Activated CD4-positive, alpha-beta T cell treated with anti-CD3 and anti-CD28 coated beads, Interleukin-2, Interleukin-4, amounts not matched to agents 100 ng/mL and 50 ng/mL, durations not matched to agents 16 hours and 8 hours (primary cell): ENCODE measurements around the gene PTPRB.

Experiments
- DNase-seq: peaks from one replicate; pipeline ENCODE4 v3.0.0-alpha.2; 2020; ENCODE audit warnings: low spot score

Gene PTPRB

DNA sequence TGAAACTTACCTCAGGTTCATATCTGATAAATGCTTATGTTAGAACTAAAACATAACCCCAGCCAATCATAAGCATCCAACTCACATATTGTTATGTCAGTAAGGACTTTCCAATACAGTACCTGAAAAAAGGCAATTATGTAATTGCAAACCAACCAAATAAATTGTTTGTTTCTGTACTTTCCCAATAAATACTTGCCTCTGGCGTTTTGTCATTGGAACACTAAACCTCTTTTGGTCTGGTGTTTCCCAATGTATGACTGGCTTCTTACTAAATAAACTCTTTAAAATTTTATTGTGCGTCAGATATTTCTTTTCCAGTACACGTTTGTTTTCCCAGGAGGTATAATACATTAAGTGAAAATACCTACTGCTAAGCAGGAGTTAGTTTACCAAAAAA, 6.7 kb upstream of the PTPRB start:
- DNase-seq = no peak

DNA sequence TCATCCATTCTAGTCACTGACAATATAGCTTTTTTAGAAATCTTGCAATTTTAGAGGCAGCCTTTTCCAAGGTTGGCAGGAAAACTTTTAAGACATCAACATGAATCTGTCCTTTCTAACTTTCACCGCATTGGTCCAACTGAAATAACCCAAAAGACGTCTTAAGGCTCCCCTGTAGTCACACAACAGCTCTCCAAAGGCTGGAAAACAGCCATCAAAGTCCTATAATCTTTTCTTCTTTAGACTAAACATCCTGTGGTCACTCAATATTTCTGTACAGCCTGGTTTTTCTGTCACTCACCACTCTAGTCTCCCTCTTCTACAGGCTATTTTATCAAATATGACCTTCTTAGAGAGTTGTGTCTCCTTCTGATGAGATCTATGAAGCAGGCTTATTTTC, 4.5 kb upstream of the PTPRB start:
- no peak for DNase-seq

DNA sequence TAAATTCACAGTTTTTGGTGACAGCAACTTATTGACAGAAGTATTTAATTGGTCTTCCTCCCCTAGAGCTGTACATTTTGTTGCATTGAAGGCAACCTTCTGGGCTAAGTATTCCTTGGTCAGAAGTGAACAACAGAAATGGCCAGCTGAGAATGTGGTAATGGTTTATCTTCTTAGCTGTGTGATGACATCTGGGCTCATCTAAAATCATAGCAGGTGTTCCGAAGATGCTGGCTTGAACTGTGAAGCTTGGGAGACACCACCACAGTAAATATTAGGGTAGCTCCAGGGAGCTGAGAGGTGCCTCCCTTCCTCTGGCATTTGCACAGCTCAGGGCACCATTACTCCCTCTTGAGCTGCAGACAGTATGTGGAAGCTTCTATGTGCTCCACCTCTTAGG, 3.7 kb upstream of the PTPRB start:
- DNase-seq = no peak

DNA sequence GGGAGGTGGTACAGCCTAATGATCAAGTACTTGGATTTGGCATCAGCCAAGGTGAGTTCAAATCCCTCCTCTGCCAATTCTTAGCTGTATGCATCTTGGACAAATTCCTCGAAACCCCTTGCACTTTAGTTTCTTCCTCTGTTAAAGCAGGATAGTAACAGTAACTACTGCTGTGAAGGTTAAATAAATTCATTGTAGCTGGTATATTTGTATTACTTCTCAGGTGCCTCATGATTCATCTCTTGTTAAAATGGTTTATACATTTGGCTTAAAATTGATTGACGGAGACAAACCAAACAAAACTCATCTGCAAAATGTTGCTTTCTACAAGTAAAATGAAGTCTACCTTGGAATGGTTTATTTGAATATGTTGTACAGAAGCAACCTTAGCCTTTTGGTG, 2.3 kb upstream of the PTPRB start:
- no peak for DNase-seq

DNA sequence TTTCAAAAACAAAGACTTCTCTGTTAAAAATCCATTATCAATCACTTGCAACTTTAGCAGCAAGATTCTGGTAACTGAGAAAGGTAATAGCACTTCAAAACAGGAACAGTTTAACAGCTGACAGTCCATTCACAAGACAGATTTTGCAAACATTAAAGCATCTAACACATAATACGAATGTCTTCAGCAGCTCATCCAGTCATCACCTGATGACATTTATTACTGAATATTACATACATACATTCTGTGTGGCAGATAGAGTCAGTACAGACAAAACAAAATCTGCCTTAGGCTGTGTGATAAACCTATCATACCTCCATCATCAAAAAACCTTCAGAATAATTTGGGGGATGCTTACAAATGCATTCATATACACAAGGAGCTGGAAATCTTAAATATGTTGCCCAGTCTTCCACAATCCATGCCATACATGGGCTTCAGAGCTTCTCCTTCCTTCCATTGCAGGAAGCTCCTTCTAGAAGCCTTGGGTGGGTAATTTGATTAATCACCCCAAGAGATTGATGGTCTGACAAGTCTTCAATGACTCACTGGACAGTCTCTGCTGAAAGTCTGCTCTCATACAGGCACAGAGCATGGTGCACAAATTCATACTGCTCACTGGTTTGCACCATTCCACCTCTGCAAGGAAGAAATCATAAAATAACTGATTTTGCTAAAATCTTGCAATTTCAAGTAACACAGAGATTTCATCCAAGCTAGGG, 1.6 kb upstream of the PTPRB start:
- DNase-seq = no peak

DNA sequence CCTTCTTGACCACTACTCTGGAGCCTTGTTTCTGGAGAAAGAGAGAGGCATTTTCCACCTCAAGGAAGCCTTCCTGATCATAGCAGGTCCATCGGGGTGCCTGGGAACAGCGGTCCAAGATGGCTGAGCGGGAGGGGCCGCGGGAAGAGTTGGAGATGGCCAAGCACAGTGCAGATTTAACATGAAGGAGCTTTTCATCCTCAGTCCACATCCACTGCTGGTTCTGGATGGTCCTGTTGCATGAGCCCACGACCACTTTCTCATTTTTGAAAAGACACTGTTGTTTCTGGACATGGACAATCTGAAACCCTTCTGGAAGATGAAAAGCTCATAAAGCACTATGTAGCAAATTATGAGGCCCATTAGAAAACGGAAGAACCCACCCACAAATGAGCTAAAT, 1.5 kb downstream of the PTPRB start:
- no peak for DNase-seq

DNA sequence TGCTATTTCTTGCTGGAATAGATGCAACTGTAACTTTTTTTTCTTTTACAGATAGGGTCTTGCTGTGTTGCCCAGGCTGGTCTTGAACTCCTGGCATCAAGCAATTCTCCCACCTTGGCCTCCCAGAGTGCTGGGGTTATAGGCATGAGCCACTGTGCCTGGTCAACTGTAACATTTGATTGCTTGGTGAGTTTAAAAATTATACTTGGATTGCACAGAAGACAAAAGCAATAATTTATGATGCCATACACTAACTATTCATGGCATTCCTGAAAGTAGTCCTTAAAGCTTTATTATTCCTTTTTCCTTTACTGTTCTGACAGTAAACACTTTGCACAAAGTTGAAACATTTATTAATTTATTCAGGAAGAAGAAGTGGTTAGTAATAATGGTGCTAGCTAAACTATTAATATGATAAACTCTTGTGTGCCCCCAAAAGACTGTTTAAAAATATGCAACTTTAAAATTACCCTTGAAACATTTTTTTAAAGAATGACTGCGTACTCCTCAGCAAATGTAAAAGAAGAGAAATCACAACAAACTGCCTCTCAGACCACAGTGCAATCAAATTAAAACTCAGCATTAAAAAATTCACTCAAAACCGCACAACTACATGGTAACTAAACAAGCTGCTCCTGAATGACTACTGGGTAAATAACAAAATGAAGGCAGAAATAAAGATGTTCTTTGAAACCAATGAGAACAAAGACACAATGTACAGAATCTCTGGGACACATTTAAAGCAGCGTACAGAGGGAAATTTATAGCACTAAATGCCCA, 8.3 kb downstream of the PTPRB start:
- DNase-seq = no peak

DNA sequence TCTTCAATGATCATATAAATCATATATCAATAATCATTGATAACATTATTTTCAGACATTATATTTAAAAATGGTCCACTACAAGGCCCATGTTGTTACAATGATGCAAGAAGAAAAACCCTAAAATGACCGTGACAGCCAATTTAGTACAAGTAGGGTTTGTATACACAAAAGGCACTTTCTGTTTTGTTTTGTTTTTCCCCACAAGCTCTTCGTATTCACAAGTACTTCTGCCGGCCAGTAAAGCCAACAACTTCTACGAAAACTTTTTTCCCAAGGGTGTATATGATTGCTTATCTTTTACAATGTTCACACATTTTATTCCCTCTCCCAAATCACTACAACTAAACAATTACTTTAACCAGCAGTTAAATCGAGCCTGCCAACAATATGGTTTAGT, 9.6 kb downstream of the PTPRB start:
- no peak for DNase-seq

DNA sequence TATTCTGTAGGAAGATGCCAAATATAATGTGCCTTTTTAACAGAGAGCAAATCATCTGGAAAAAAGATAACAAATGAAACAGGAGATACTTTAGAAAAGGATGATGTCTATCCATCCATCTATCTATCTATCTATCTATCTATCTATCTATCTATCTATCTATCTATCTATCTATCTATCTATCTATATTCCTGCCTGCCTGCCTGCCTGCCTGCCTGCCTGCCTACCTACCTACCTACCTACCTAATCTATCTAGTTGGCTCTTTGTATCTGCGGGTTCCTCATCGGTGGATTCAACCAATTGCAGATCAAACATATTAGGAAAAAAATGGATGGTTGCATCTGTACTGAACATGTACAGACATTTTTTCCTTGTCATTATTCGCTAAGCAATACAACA, 11.0 kb downstream of the PTPRB start:
- DNase-seq = no peak

DNA sequence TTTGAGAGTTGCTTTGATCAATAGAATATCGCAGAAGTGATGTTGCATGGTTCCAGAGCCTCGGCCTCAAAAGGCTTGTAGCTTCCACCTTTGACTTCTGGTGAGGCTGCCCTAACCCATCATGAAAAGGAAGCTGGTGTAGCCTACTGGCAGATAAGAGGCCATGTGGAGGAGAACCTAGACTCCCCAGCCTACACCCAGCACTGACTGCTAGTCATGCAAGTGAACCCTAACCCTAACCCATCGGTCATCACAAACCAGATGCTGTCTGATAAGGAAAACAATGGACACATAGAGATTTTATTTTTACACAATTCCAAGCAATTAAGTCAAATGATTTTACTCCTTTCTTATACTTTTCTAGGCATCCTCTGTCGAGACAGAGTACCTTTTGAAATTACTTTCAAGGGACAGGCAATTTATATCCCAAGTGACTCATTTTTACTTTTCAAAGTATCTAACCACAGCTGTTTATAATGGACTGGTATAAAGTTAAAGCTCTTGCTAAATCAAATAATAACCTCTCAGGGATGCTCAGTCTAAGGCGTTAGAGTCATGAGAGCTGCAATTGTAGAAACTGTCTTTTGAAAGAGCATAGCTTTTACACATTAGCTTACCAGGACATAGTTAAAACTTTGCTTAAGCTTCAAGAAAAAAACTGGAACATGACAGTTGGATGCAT, 17.6 kb downstream of the PTPRB start:
- DNase-seq = no peak

DNA sequence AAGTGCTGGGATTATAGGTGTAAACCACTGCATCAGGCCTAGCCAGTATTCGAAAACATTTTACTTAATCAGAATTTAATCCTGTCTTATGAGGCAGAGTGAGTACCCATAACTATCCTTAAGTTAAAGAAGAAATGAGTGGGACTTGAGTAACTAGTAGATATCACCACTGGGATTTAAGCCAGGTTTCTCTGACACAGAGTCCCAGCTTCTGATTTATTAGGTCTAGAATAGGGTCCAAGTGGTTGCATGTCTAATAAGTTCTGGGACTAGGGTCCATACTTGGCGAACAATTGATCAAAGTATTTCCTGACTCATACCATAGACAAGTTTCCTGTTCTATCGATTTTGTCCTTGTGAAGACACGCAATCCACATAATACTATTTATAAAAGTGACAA, 18.9 kb downstream of the PTPRB start:
- no peak for DNase-seq

DNA sequence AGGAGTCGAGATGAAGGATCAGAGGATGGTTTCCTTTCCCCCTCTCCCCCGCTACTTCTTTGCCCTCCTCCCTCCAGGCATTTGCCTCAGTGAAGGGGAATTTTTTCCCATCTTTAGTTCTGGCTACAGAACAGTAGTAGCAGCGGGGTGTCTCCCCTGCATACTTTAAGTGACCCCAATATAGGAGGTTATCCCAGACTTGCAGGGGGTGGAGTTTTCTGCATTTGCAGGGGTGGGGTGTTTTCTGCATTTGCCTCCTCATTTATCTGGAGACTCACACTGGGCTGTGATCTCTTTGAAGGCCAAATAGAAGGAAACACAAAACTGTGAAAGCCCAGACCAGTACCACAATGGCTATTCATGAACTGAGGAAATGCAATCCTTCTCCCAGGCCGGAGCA, 19.8 kb downstream of the PTPRB start:
- no peak for DNase-seq

DNA sequence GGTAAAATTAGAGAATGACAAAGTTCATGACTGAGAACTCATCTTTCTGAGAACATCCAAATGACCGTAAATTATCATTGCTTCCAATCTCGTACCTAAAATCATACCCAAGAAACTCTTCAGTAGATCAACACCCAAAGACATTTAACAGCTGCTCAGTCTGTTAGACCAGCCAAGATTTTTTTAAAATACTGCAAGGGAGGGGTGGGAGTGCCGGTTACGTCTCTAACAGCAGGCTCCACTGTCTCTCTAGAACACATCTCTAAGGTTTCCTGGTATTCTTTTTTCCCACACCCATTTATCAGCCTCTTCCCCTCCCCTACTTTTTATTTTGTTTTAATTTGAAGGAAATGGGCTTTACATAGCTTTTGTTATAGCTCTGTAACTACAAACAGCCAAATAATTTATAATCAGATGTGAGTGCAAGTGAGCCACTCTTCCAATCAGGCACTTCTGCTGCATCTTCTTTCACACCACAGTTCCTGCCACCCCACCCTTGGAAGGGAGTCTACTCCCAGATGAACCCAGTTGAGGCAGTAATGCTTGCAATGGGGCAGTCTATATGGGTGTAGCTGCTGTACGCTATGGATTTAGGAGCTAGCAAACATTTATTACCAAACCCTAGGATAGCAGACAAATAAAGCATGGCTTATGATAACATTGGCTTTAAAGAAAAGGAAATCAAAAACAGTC, 21.9 kb downstream of the PTPRB start:
- DNase-seq = no peak

DNA sequence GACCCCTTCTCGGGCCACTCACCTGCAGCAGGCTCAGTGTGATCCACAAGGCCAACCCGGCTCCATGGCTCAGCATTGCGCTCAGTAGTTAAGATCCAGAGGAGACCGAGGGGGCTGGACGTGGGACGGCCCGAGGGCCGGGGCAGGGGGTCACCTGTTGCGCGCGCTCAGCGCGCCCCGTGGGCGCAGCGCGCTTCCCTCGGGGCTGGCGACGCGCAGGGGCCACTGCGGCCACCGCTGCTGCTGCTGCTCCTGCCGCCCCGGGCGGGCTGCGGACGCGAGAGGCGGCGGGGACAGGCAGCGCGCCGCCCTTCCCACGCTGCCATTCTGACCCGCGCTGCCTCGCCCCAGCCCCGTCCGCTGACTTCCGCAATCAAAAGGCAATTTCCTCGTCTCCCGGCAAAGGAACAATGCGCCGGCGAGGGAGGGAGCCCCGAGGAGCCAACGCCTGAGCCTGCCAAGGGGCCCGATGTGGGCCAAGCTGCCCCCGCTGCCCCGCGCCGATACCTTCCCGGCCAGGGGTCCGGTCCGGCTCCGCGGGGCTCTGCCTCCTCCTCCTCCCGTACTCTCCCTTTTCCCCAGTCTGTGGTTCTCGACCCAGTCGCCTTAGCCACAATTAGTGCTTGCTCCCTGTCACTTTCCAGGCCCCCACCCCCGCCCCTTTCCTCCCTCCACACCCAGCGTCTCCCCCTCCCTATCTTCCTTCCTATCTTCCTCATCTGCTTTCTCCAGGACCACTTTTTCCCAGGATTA, 27.3 kb downstream of the PTPRB start:
- DNase-seq = no peak

DNA sequence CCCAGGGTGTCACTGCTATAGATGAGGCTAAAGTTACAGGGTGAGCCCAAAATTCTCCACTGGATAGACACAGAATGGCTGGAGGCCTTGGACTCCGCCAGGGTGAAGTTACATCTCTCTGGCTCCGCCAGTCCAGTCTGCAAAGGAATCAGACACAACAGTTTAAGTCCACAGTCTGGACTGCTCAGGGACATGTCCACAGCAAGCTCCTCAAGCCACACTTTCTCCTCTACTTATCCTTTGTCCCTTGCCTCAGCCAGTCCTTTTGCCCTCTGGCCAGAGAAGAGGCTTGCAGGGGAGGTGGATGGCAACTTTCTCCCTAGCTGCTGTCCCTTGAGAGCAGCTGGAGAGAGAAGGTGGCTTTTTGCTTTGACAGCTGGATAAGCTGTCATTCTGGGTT, 28.0 kb downstream of the PTPRB start:
- DNase-seq = no peak

DNA sequence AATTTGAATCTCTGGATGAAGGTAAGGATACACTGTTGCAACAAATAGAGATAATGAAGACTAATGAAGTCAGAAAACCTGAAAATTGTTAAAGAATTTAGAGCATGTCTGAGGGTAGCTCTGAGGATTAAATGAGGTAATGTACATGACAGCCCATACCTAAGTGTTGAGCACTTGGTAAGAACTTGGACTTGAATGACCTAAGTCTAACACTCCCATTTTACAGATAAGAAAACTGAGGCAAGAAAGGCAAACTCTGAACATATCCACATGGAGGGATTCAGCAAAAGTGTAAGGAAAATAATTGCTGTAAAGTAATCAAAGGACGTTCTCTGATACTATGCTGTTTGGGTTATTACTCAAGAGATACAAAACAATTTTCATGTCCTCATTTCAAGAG, 29.0 kb downstream of the PTPRB start:
- DNase-seq = no peak

DNA sequence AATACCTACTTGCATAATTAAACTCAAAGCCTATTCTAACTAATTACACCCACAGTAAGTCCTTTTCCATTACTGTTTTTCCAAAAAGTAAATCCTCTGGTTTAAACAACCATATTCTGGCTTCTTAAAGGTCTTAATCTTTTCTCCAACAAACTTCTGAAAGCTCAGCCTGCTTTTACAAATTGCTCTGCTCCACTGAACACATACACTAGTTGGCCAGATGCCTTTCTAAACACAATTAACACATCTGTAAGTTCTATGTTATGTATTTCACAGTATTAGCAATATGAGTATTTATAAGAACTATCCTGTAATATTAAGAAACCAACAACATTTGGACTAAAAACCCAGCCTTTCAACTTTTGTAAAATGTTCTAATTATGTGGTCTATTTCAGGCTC, 30.1 kb downstream of the PTPRB start:
- DNase-seq = no peak

DNA sequence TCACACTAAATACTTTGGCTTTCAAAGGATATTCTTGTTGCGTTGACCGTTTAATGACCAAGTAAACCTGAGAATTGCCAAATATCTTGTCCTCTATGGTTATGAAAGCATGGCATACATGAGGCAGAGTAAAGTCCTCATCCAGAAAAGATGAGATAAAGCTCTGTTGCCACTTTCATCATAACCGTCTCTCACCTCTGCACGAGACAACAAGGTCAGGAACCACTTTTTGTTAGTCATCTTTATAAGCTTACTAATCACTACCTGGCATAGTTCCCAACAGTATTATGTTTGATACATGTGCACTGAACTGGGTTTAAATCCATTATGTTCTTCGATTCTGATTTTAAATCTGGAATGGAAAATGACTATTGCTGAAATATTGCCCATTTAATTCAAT, 31.3 kb downstream of the PTPRB start:
- no peak for DNase-seq

DNA sequence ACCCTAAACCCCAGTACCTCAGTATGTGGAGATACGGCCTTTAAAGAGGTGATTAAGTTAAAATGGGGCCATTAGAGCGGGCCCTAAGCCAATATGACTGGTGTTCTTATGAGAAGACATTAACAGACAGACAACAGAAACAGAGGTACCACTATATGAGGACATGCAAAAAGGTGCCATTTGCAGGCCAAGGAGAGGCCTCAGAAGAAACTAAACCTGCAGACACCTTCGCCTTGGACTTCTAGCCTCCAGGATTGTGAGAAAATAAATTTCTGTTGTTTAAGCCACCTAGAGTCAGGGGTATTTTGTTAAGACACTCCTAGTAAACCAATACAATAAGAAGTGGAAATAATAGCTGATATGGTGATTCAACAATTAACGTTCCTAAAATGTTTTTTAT, 32.6 kb downstream of the PTPRB start:
- no peak for DNase-seq

DNA sequence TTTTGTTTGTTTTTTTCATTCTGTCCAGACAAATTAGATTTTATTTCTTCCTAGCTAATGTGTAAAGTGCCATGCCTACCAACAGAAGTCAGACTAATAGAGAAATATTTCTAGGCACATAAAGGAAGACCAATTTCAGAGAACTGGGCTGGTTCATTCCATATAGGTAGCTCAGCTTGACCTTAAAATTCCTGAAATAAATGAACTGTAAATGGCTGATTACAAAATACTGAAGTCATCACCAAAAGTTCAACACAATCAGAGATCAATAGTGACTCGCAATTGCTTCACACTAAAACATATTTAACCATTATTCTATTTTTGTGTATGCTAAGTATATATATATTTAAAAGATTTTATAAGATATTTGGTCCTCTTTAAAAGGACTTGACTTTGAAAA, 34.2 kb downstream of the PTPRB start:
- no peak for DNase-seq

DNA sequence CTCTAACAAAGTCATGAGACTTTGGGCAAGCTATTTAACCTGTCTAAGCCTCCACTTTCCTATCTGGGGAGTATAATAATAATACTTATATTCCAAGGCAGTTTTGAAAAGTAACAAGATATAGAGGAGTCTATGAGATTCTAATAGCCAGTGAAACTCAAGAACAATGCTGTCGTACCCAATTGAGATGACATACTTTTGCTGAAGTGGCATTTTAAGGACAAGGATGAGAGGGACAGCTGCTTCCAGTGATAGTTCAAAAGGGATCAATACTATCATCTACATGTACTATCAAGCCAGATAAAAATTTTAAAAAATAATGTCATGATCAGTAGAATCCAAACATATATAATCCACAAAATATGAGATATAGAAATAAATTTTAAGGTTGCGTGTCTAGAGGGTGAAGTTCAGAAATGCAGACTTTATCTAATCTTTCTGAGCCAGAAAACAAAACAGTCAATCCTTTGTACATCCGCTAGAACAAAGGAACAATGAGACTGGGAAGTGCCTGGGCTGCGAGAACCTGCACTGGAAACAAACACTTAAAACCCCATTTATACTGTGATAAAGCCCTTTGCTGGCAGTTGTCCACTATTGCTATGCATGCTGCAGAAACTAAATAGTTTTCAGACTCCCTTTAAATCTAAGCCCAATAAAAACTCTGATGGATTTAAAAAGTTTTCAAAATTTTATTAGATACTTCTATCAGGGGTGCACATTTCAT, 38.6 kb downstream of the PTPRB start:
- no peak for DNase-seq
